HG03097 (cell line): ENCODE measurements around the gene JAK1.

Experiments
- ATAC-seq: cut with Tn5 transposase; IDR thresholded peaks from one replicate; pipeline ENCODE4 v1.9.1; 2021; ENCODE audit not compliant: unreplicated experiment, low FRiP score

The JAK1 gene

DNA sequence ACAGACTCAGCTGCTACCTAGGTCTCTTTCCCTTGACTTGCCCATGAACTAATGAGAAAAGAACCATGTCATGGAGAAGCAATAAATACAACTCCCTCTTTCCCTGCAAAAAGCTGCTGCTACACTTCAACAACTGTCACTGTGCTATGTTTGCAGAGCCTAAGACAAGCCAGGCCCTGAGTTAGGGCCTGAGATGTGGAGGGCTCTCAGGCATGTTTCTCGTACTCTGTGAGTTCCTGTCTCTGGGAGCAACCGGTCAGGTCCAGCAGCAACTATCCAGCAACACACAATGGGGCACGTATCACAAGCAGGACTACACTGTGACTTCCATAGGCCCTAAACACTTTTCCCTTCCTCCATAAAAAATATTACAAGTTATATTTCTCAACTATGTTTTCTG lies 91.7 kb downstream of the JAK1 start:
- ATAC-seq = no peak

DNA sequence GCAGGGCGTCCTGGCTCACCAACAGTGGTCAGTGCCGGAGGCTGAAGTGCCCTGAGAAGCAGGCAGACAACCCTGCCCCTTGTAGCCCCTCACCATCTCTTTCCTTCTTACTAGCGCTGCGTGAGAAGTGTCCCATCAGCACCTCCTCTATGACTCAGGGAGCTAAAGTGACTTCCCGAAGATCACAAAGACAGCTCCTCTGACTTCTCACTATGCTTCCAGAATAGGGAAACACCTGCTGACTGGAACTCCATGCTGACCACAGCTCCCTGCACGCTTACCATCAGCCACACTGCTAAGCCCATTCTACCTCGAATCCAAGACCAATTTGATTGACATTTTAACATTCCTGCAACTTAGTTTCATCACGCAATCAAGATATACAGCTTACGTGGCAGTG lies 92.8 kb downstream of the JAK1 start:
- no peak for ATAC-seq

DNA sequence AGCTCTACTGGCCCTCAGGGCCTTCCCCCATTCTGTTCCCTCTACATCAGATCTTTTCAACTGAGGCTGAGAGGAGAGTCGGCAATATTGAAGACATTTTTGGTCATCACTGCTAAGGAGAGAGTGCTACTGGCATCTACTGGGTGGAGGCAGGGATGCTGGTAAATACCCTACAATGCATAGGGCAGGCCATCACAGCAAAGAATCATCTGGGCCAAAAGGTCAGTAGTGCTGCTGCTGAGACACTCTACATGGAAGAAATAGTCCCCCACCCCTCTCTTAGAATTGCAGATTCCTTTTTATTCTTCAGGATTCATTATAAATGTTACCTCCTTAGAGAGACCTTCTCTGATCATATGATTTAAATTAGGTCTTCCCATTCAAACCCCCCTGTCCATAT lies 94.3 kb downstream of the JAK1 start:
- no peak for ATAC-seq

DNA sequence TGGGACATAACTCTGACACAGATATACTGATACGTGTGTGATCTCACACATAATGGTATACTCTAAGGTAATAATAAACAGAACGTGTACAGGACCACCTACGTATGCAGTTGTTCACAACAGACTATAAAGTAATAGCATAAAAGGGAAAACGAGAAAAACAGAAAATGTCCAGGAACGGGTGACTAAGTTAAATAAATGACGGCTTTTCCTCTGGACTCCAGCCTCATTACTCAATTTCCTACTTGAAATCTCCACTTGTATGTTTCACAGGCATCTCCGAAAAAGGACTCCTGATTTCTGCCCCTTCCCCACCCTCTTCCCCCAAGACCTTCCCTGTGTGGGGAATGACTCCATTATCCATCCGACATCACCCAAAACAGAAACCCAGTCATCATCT lies 95.1 kb downstream of the JAK1 start:
- no peak for ATAC-seq

DNA sequence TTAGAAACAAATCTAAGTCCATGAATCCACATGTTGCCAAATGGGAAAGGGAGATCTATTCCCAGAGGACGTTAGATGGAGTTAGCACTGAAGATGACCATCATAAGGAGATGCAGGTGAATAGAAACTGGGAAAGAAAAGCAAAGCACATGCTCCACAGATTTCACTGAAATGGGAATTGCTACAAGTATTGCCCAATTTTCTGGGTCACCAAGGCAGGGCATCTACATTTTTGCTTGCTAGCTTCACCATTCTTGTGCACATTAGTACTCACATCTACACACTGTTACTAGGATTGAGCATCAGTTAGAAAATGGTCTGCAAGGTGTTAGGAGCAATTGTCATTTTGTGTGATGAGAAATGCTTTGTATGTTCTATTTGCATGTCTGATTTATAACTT lies 99.1 kb downstream of the JAK1 start:
- no peak for ATAC-seq

DNA sequence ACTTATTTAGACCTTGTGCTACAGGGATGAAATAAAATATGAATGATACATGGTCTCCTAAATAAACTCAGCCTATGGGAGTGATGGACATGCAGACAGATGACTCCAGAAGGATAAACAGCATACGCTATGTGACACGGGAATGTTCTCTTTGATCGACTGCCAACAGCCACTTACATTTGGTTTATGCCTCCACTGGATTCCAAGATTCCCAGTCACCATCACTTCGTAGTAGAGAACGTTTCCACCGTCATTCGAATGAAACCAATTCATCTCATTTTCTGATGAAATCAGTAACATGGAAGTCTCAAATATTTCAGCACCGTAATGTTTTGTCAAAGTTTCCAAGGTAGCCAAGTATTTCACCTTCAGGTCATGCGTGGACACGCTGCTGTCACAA lies 99.7 kb downstream of the JAK1 start:
- ATAC-seq = no peak

DNA sequence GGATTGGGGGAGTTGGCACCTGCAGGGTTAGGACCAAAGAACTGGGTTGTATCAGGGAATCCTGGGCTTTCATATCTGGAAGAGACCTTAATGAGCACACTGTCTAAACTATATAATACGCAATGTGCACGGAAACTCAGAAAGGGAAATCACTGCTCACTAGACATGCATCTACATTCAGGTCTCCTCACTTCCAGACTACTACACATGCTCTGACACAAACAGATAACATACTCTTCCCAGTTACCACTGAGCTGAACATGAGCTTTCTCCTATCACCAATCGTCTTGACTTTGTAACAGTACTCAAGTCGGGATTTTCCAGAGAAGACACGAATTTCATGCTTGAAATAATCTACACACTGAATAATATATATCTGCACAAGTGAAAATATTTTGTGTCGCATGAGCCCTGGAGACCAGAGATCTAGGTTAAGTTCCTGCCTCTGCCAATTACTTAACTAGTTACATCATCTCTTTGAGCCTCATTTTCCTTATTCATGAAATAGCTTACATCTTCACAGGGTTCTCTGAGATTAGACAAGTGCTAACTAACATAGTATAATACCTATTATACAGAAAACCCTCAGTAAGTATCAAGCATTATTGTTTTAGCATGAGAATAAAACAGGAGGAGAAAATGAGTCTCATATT lies 101.1 kb downstream of the JAK1 start:
- ATAC-seq = no peak

DNA sequence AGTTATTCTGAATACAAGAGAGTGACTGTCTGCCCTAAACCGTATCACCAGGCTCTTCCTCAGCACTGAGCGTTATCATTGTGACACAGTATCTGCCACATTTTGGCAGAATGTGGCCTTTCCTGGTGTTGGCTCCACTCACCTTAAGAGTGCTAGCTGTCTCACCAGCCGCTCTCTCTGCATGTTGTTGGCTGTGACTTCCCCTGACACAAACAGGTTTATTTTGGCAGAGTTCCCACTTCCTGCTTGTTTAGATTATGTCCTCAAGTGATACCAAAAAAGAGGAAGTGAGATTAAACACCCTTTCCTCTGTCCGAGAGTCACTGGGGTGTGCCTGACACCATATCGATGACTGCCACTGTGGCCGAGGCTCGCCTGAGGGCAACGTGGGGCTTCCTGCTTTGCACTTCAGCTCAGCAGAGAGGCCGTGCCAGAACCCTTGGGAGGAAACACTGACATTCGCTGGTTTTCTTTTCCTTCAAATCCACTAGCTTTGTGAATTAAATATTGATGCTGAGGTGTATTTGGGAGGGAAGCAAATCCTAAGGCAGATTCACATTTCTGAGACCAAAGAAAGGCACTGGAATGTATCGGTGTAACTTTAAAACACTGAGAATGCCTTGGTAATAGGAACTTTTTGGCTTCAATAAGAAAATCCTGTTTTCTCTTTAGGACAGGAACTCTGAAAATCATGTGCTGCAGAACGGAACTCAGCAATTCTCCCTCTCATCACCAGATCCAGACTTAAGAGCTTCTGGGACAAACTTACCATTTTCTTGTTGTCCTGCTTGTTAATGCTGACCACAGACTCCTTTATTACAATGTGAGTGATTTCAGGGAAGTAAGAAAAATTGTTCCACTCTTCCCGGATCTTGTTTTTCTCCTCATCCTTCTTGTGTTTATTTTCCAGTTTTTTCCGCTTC lies 102.1 kb downstream of the JAK1 start:
- peak; percentile 99 for ATAC-seq

DNA sequence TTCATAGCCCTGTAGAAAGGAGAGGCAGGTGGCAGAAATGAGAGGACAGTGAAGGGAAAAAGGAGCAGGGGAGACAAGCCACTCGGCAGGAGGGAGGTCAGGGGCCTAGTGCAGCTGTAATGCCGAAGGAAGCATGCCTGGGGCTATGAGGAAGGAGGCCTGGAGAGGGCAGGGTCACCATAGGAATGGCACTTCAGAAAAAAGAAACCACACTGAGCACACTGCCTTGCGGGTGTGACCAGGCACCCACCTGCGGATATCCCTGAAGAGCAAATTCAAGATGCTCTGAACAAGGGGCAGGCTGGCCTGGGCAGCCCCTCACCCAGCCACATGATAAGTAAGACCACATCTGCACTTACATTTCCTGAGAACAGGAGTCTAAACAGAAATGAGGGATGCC lies 104.7 kb downstream of the JAK1 start:
- no peak for ATAC-seq

DNA sequence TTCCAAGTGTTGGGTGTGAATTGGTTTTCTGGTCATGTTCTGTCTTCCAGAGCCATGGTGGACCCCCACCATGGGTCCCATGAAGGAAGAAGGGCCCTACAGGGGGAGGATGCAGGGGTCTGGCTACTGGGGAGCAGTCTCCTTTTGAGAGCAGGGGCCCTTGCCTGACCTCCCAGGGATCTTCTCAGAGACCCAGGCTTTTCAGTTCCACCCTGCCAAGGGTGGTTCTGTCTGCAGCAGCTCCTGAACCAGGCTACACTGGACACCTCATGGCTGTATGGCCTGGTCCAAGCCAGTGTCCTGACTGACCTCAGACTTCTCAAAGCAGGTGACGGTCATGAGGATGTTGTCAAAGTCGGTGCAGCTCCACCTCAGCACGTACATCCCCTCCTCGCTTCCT lies 109.0 kb downstream of the JAK1 start:
- ATAC-seq = no peak

DNA sequence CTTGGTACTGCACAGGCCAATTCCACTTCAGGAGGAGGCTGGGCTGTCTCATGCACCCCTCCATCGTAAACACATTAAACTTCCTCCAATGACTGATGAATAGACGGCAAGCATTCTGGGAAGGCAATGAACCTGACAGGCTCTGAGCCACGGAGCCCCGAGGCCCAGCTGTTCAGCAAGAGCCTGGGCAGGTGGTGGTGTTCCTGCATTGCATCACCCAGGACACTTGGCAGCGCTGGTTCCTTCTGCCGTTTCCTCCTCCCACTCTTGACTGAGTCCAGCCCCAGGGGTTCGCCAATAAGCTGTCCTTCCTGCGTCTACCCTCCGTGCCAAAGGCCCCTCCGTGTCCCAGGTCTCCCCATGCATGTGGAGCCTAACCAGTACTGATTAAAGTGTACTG lies 109.8 kb downstream of the JAK1 start:
- no peak for ATAC-seq

DNA sequence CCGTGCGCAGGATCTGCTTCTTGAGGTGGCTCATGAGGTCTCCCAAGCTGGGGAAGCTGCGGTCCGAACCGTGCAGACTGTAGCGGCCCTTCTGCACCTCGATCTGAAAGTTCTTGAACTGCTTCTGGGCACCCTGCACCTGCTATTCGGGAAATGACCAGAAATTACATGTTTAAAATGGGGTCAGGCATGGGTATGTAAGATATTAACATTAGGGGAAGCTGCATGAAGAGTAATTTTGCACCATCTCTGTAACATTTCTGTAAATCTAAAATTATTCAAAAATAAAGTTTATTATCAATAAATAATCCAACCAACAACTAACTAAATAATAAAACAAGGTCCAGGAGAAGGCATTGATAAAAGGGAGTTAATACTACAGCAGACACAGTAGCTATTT lies 110.8 kb downstream of the JAK1 start:
- no peak for ATAC-seq

DNA sequence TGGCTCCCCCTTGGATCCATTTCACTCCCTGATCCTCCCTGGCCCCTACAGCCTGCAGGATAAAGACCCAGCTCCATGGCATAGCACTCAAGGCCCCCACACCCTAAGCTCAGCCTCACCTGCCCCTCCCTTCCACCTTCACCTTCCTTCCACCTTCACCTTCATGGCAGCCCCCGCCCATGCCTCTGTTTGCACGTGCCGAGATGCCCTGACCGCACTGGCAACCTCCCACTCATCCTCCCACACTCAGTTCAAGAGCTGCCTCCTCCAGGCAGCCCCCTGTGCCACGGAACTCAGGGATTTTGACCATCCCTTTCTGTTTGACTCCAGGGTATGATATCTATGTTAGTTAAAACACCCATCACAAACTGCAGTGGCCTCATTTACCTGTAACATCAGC lies 111.7 kb downstream of the JAK1 start:
- ATAC-seq = no peak

DNA sequence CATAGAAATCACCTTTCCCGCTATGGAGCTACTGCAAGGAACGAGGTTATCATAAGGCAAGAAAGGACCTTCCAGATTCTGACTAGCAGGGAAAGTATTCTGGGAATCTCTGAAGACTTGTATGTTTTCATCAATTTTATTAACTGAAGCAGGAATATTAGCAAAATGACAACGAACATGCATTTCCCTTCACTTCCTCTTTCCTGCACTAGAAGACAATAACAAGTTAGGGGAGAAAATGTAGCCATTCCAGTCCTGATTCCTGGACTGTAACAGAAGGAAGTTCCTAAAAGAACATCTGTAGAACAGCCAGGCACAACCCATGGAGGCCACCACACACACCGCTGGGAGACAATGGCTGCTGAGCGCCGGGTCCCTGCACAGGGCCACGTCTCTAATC lies 114.7 kb downstream of the JAK1 start:
- ATAC-seq = no peak

DNA sequence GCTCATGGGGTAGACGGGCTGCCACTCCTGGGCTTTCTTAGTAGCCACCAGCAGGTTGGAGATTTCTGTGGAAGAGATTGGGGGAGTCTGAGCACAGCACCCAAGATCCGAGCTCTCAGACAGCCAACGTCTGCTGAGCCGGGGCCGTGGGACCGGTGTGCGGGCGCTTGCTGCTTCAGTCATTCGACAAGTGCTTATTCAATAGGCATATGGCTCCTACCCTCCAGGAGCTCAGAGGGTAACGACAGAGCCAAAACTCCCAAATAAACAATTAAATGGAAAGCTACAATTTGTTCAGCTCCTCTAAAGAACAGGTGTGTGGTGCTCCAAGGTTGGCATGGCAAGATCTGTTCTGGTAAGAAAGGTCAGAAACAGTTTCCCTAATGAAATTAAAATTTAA lies 115.5 kb downstream of the JAK1 start:
- ATAC-seq = no peak

DNA sequence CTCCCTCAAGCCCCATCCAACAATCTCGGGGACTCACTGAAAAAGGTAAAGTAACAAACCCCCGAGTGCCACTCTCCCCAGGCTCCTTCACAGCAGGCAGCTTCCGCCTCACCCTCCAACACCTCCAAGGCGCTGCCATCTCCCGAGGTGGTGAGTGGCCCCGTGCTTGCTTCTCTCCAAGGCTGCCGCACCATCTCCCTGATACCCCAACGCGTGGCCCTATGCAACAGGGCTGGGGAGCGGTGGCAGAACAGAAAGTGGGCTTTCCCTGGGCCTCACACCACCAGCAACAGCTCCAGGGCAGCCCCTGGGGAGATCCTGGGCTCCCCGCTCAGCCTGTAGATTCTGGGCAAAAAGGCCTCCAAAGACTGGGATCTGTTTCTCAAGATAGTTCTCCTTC lies 116.4 kb downstream of the JAK1 start:
- ATAC-seq = no peak

DNA sequence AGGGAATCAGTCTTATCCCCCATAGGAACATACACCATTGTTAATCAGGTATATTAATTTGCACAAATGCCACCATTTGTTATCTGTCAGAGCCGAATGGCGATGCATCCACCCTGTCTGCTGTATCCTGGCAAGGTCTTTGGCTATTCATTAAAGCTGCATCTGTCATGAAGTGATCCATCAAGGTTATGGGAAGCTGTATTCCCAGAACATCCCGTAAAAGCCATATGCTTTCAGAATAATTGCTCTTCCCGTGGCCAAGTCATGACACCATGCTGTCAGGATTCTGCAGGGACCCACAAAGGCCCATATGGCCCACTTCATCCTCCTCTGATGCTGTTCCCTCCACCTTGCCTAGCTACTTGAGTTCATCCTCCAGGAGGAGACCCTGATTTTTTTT lies 117.5 kb downstream of the JAK1 start:
- no peak for ATAC-seq

DNA sequence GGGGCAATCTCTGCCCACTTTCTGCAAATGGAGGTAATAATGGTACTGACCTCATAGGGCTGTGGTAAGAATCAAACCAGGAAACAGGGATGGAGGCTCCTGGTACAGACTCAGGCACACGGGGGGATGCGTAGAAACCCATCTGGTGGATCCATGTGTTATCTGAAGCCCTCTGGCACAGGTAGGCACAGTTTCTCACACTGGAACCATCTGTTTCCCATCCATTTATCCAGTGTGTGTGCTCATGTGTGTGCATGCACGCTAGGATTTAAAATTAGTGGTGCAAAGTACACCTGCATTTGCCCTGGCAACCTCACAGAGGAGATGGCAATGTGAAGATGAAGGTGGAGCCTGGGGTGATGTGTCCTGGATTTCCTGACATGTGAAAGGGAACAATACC lies 118.2 kb downstream of the JAK1 start:
- no peak for ATAC-seq

DNA sequence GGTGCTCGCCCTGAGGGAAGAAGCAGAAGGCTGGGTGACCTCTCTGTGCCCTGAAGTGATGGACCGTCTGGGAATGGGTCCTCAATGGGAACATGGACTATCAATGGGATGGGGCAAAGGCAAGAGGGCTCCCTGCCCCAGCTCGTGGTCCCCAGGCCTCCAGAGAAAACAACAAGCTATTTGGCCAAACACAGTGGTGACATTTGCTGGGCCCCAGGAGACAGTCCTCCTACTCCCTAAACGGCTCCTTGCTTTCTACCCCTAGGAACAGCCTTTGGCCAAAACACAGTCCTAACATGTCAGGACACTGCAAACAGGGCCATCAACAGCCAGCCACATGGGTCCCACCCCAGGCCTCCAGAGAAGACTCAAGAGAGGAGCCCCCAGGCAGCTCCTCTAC lies 118.7 kb downstream of the JAK1 start:
- ATAC-seq = no peak

DNA sequence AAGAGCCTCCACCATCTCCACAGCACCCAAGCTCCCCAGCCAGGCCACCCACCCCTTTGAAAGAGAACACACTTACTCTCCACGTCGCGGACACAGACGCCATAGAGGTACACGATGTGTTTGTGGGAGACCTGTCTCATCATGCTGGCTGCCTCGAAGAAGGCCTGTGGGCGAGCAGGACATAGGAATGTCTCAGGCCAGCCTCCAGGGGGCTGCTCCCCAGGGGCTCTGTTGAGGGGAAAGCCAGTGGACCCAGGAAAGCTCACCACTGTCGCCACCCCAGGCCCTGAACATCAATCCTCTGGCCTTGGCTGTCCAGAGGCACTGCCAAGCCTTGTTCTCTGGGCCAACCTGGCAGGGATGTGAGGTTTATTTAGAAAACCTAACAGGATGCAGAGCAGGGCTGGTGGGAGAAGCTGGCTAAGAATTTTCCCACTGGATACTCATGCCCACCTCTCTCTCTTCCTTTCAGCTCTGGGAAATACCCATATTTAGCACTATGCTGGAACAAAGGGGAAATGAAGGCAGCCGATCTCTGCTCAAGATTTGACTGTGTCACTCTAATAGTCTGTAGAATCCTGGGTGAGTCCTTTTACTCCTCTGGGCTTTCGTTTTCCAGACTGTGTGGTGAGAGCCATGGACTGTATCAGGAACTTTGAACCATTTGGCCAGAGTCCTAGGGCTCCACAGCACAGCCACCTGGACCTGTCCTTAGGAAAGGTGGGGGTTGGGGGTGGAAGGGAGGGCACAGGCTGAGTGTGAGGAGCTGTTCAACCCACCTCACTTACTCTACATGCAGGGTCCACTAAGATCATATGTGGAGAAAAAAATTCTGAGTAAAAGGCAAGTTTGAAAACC lies 119.5 kb downstream of the JAK1 start:
- ATAC-seq = no peak

DNA sequence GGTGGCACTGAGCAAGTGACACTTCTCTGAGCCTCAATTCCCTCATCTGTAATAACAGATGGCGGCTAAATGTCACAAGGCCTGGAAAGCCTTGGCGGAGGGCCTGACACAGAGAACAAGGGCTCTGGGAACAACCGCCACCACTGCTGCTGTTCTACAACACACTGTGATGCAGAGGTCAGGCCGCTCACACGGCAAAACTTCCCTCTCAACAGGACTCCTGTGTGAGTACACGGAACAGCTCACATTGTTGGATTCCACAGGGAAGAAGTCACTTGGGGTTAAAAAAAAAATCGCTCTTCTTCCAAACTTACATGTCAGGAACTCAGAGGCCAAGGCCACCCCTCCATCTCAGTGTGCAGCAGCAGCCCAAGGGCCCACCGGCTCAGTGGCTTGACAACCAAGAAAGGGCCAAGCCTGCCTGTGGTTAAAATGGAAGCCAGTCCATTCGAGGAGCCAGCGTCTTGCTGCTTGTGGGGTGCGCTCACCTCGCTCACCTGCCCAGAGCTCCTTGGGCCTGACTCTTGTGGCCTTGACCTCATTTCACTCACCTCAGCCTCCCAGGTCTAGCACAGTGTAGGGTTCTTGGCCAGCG lies 120.4 kb downstream of the JAK1 start:
- ATAC-seq = no peak
